Measurements from ENCODE around the gene DMRT3.
A peak's percentile ranks its signal among the peaks of the same experiment; 100 is the strongest.
"Not testable (repeated sequence)": the region's sequence is repeated elsewhere in the genome, so short reads cannot be mapped to it uniquely, and the experiment has no call there.

The DMRT3 gene

GRCh38 chr9:998299-999110 lies 22.1 kb downstream of the DMRT3 start:
- DNase-seq (ENCODE audit: low read depth): not testable (repeated sequence)

- DNase-seq (ENCODE audit: low read depth): no peak
Measured at GRCh38 chr9:1001838-1002237, 25.4 kb downstream of the DMRT3 start.

- no peak for DNase-seq (ENCODE audit: low read depth)
Measured at GRCh38 chr9:1002678-1003077, 26.2 kb downstream of the DMRT3 start.

GRCh38 chr9:1005043-1005667 lies 28.7 kb downstream of the DMRT3 start:
- DNase-seq (ENCODE audit: low read depth): no peak

GRCh38 chr9:1007312-1007711 lies 30.9 kb downstream of the DMRT3 start:
- DNase-seq (ENCODE audit: low read depth): no peak

- DNase-seq (ENCODE audit: low read depth): no peak
Measured at GRCh38 chr9:1008216-1008615, 31.8 kb downstream of the DMRT3 start.

- DNase-seq (ENCODE audit: low read depth): peak; percentile 56
Measured at GRCh38 chr9:1009101-1009707, 32.7 kb downstream of the DMRT3 start.

- DNase-seq (ENCODE audit: low read depth): no peak
Measured at GRCh38 chr9:1013021-1013420, 36.6 kb downstream of the DMRT3 start.

GRCh38 chr9:1014225-1014624 lies 37.8 kb downstream of the DMRT3 start:
- DNase-seq (ENCODE audit: low read depth): no peak

GRCh38 chr9:1014640-1015039 lies 38.2 kb downstream of the DMRT3 start:
- DNase-seq (ENCODE audit: low read depth): no peak

GRCh38 chr9:1018121-1018520 lies 41.7 kb downstream of the DMRT3 start:
- no peak for DNase-seq (ENCODE audit: low read depth)

GRCh38 chr9:1024112-1024511 lies 47.7 kb downstream of the DMRT3 start:
- no peak for DNase-seq (ENCODE audit: low read depth)

GRCh38 chr9:1025131-1025530 lies 48.7 kb downstream of the DMRT3 start:
- no peak for DNase-seq (ENCODE audit: low read depth)

- no peak for DNase-seq (ENCODE audit: low read depth)
Measured at GRCh38 chr9:1026219-1026618, 49.8 kb downstream of the DMRT3 start.

- no peak for DNase-seq (ENCODE audit: low read depth)
Measured at GRCh38 chr9:1028501-1029190, 52.2 kb downstream of the DMRT3 start.

GRCh38 chr9:1031951-1032601 lies 55.6 kb downstream of the DMRT3 start:
- DNase-seq (ENCODE audit: low read depth): no peak

- no peak for DNase-seq (ENCODE audit: low read depth)
Measured at GRCh38 chr9:1034271-1034670, 57.8 kb downstream of the DMRT3 start.

- DNase-seq (ENCODE audit: low read depth): no peak
Measured at GRCh38 chr9:1039589-1039988, 63.1 kb downstream of the DMRT3 start.
